M059J (cell line): Measurements from ENCODE around the gene UCHL5. TPM values are rescaled to one million over a fixed set of nuclear protein-coding genes. Genes with fewer than 3 reads are reported as not detected.
"Not testable (repeated sequence)": the region's sequence is repeated elsewhere in the genome, so short reads cannot be mapped to it uniquely, and the experiment has no call there.

Experiments
- DNase-seq: peaks from one replicate; pipeline ENCODE4 v3.0.0-alpha.2; 2012; ENCODE audit warnings: low read depth
- total RNA-seq: library from RNA; depleted of rRNA; stranded (reverse); fragments of >200 nt; shearing (Covaris generic); gene quantifications from 2 replicates; pipeline ENCODE4 v1.2.3, GENCODE V29; 2014

The UCHL5 gene
- total RNA-seq, 1 experiment from 2014 or later: 36.8 TPM

GRCh38 chr1:193011406-193011805, 47.8 kb downstream of the UCHL5 start:
- no peak for DNase-seq

DNA sequence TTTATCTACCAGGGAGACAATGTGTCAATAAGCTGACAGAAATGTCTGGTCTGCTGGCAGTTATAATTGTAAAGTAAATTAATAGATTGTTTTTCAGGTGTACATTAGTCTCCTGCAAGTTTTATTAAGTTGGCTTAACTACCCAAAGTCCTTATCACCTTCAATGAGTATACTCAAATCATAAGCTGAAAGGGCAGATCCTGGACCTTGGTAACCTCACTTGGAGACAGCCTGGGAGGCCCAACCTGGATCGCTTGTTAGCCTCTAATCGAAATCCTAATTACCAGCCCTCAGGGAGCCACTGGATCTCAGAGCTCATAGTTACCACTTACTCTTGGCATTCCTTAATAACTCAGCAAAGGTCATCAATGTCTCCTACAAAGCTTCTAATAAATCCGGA, 49.7 kb downstream of the UCHL5 start:
- no peak for DNase-seq

DNA sequence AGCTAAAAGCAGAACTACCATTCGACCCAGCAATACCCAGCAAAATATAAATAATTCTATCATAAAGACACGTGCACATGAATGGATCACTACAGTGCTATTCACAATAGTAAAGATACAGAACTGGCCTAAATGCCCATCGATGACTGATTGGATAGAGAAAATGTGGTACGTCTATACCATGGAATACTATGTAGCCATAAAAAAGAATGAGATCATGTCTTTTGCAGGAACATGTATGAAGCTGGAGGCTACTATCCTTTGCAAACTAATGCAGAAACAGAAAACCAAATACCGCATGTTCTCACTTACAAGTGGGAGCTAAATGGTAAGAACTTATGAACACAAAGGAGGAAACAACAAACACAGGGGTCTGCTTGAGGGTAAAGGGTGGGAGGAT, 53.4 kb downstream of the UCHL5 start:
- no peak for DNase-seq

GRCh38 chr1:192998536-192998935, 60.6 kb downstream of the UCHL5 start:
- no peak for DNase-seq

- DNase-seq: no peak
Measured at GRCh38 chr1:192994141-192994540, 65.0 kb downstream of the UCHL5 start.

DNA sequence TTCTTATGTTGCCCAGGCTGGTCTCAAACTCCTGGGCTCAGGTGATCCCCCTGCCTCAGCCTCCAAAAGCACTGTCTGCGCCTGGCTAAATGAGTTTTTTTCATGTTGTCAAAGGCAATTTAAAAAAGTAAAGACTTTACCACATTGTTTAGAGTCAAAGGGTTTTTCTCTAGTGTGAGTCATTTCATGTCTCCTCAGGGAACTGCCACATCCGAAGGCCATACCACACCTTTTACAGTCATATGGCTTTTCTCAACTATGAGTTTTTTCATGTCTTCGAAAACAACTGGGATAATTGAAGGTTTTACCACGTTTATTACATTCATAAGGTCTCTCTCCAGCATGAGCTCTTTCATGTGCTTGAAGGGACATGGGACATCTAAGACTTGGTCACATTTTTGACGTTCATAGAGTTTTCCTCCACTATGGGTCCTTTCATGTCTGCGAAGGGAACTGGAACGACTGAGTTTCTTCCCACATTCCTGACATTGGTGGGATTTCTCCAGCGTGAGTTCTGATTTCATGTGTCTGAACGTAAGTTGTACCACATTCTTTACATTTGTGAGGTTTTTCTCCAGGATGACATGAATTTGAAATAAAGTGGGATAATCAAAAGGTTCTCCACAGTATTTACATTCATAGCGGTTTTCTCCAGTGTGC, 65.6 kb downstream of the UCHL5 start:
- peak; percentile 61 for DNase-seq

DNA sequence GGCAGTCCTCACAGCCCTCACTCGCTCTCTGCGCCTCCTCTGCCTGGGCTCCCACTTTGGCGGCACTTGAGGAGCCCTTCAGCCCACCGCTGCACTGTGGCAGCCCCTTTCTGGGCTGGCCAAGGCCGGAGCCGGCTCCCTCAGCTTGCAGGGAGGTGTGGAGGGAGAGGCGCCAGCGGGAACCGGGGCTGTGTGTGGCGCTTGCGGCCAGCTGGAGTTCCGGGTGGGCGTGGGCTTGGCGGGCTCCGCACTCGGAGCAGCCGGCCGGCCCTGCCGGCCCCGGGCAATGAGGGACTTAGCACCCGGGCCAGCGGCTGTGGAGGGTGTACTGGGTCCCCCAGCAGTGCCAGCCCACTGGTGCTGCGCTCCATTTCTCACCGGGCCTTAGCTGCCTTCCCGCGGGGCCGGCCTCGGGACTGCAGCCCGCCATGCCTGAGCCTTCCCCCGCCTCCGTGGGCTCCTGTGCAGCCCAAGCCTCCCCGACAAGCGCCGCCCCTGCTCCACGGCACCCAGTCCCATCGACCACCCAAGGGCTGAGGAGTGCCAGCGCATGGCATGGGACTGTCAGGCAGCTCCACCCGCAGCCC, 72.3 kb downstream of the UCHL5 start:
- not testable (repeated sequence) for DNase-seq

- DNase-seq: no peak
Measured at GRCh38 chr1:192986110-192986747, 72.9 kb downstream of the UCHL5 start.

GRCh38 chr1:192984080-192984479, 75.1 kb downstream of the UCHL5 start:
- no peak for DNase-seq

GRCh38 chr1:192983349-192983980, 75.7 kb downstream of the UCHL5 start:
- no peak for DNase-seq

DNA sequence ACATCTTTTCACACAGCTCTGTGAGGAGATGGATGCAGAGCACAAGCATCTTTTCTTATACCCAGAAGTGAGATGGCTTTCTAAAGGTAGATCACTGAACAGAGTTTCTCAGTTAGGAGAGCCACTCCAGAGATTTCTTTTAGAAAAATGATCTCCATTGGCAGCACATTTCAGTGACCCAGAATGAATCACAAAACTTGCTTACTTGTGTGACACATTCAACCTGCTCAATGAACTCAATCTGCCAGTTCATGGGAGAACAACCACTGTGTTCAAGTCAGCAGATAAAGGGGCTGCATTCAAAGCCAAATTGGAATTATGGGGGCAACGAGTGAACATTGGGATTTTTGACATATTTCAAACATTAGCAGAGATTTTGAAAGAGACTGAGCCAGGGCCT, 78.3 kb downstream of the UCHL5 start:
- DNase-seq: no peak

DNA sequence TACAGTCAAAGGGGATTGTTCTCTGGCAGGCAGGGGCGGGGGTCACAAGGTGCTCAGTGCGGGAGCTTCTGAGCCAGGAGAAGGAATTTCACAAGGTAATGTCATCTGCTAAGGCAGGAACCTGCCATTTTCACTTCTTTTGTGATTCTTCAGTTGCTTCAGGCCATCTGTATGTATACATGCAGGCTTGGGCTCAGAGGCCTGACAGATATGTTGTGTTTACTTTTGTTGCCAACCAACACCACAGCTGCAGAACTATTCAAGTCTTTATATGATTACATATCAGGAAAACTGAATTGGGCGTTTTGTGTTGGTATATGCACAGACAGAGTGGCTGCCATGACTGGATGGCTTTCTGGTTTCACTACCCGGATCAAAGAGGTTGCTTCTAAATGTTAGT, 78.8 kb downstream of the UCHL5 start:
- not testable (repeated sequence) for DNase-seq

GRCh38 chr1:192979542-192979941, 79.6 kb downstream of the UCHL5 start:
- no peak for DNase-seq

DNA sequence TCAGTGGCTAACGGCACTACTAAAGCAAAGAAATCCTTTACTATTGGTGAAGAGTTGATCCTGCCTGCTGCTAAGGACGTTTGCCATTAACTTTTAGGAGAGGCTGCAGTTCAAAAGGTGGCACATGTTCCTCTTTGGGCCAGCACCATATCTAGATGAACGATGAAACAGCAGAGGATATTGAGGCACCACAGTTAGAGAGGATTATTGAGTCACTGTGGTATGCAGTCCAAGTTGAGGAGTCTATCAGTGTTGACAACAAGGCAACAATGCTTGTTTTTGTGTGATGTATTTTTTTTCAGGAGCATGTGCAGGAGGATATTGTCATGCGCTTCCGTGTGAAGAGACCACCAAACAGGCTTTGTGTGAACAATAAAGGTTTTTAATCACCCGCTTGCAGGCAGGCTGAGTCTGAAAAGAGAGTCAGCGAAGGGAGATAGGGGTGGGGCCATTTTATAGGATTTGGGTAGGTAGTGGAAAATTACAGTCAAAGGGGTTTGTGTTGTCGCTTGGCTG, 80.9 kb downstream of the UCHL5 start:
- DNase-seq: no peak

GRCh38 chr1:192977089-192977706, 82.0 kb downstream of the UCHL5 start:
- DNase-seq: no peak

DNA sequence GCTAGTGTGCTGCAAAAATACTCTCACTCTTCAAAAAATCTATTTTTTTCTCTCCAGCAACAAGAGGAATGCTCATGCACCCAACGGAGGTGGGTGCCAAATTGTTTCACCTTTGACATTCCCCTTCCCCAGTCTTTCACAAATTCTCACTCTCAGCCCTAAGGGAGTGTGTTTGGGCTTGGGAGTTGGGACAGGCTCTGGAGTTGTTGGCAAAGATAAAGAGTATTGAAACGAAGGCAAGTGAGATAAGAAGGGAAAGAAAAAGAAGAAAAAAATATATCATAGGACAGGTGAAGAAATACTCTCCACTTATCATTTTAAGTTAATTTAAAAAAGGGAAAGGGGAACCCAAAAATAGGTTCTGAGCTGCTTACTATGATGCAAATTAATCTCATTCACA, 82.6 kb downstream of the UCHL5 start:
- DNase-seq: no peak

- no peak for DNase-seq
Measured at GRCh38 chr1:192974701-192975100, 84.5 kb downstream of the UCHL5 start.

- DNase-seq: no peak
Measured at GRCh38 chr1:192973988-192974387, 85.2 kb downstream of the UCHL5 start.

DNA sequence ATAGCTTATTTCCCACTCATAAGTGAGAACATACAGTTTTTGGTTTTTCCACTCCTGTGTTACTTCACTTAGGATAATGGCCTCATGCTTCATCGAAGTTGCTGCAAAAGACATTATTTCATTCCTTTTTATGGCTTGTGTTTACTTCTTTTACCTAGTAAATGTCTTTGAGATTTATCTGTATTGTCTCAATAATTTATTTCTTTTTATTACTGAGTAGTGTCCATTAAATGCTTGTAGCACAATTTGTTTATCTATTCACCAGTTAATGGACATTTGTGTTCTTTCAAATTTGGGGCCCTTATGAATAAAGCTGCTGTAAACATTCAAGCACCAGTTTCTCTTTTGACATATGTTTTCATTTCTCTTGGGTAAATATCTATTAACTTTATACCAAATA, 86.0 kb downstream of the UCHL5 start:
- no peak for DNase-seq

DNA sequence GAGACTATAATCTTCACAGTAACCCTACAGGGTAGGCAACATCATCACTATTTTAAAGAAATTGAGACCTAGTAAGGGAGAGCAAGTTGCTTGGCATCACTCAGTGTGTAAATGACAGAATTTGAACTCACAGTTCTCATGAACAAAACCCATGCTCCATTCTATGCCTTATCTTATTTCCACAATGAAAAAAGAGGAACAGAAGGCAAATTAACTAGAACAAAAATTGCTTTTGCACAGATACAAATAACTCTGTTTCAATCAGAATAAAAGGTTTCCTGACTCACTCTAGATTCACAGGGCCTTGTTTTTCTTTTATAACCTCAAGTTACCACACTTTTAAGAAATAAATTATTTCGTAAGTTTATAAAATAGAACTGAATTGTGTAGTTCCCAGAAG, 90.1 kb downstream of the UCHL5 start:
- DNase-seq: no peak

DNA sequence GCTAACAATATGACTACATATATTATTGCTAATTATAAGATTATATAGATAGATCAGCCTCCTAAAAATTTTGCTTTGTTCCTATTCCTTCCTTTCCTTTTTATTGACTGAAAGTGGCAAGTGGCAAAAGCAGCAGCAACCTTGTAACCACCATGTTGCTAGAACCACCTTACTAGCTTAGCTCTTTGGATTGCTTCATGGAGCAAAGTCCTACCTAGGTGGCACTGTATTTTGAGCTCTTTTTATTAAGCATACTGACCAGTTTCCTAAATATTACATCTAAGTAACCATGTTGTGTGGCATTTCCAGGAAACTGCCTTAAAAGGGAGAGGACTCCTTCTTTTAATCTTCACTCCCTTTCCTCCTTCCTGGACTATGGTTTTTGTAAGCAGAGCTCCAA, 90.8 kb downstream of the UCHL5 start:
- no peak for DNase-seq

- DNase-seq: no peak
Measured at GRCh38 chr1:192967901-192968300, 91.3 kb downstream of the UCHL5 start.
